Brain microvascular endothelial cell (primary cell): ENCODE results near the gene SRGAP3.

Experiments used
- DNase-seq: peaks from one replicate; pipeline ENCODE4 v3.0.0-alpha.2; 2020
- H3K27ac ChIP-seq: fragments of 250-450 bp; sonication (Bioruptor Pico); 2 replicates; pipeline ENCODE4 v1.5.1; 2020; ENCODE audit warnings: mild to moderate bottlenecking, moderate library complexity
- H3K27me3 ChIP-seq: fragments of 250-450 bp; sonication (Bioruptor Pico); replicated peaks from 2 replicates; pipeline ENCODE4 v1.5.1; 2020; ENCODE audit warnings: mild to moderate bottlenecking
- H3K36me3 ChIP-seq: fragments of 250-450 bp; sonication (Bioruptor Pico); replicated peaks from 2 replicates; pipeline ENCODE4 v1.5.1; 2020; ENCODE audit warnings: mild to moderate bottlenecking
- H3K4me3 ChIP-seq: 2 replicates; pipeline ENCODE4 v1.5.1; 2011; ENCODE audit warnings: low read depth, mild to moderate bottlenecking, control low read depth, low read length, moderate library complexity
- CTCF ChIP-seq: IDR thresholded peaks from 2 replicates; pipeline ENCODE4 v1.5.1; 2011; ENCODE audit warnings: low read depth, mild to moderate bottlenecking, moderate library complexity, low read length, control low read depth, inconsistent platforms; ENCODE audit errors: missing control alignments
- in situ Hi-C: cut with HindIII; loops from 2 replicates; pipeline ENCODE4 v1.10.0; 2017; ENCODE audit warnings: low sequenced_read_pairs, low pct_ligation_motif_present

The SRGAP3 gene

GRCh38 chr3:9278498-9278897 lies 29.1 kb upstream of the SRGAP3 start:
- H3K27me3 ChIP-seq, result no peaks in the 10 kb centered on the region
- in situ Hi-C loops, result no loop called here

GRCh38 chr3:9278085-9278484 lies 28.6 kb upstream of the SRGAP3 start:
- H3K27me3 ChIP-seq, result no peaks in the 10 kb centered on the region
- H3K36me3 ChIP-seq, result no peaks in the 10 kb centered on the region
- H3K4me3 ChIP-seq, result no peak overlapping the region
- no peak overlapping the region for H3K27ac ChIP-seq
- no peak for TF ChIP-seq CTCF
- in situ Hi-C loops, result no loop called here
- no peak for DNase-seq

More at GRCh38 chr3:9278498-9278897, 29.1 kb upstream of the SRGAP3 start:
- no peak overlapping the region for H3K4me3 ChIP-seq
- TF ChIP-seq CTCF, result no peak
- H3K27ac ChIP-seq, result no peak overlapping the region
- DNase-seq, result no peak
- no peaks in the 10 kb centered on the region for H3K36me3 ChIP-seq

- Histone ChIP-seq H3K4me3 (no peak overlapping the region), H3K36me3 (no peaks in the 10 kb centered on the region), H3K27me3 (no peaks in the 10 kb centered on the region), H3K27ac (no peak overlapping the region)
- no peak for TF ChIP-seq CTCF
- no peak for DNase-seq
- in situ Hi-C loops, result no loop called here
Observed at GRCh38 chr3:9276761-9277370, 27.4 kb upstream of the SRGAP3 start.

GRCh38 chr3:9271903-9272302 lies 22.5 kb upstream of the SRGAP3 start:
- no peak for DNase-seq
- no peaks in the 10 kb centered on the region for H3K27me3 ChIP-seq
- no peaks in the 10 kb centered on the region for H3K36me3 ChIP-seq
- no peak for TF ChIP-seq CTCF
- H3K27ac ChIP-seq, result no peak overlapping the region
- in situ Hi-C loops, result no loop called here
- H3K4me3 ChIP-seq, result no peak overlapping the region

GRCh38 chr3:9270704-9271103 lies 21.3 kb upstream of the SRGAP3 start:
- in situ Hi-C loops, result no loop called here
- Histone ChIP-seq H3K4me3 (no peak overlapping the region), H3K27me3 (no peaks in the 10 kb centered on the region), H3K36me3 (no peaks in the 10 kb centered on the region), H3K27ac (no peak overlapping the region)
- TF ChIP-seq CTCF, result no peak
- no peak for DNase-seq

GRCh38 chr3:9266716-9267115 lies 17.3 kb upstream of the SRGAP3 start:
- Histone ChIP-seq H3K27ac (no peak overlapping the region), H3K36me3 (no peaks in the 10 kb centered on the region), H3K27me3 (no peaks in the 10 kb centered on the region), H3K4me3 (no peak overlapping the region)
- no peak for DNase-seq
- in situ Hi-C loops, result no loop called here
- no peak for TF ChIP-seq CTCF
